Measurements from ENCODE around the gene RAD51AP1.

GRCh38 chr12:4556735-4557530 is 18.2 kb downstream of the RAD51AP1 start:
- TF ChIP-seq GATA2 (IDR thresholded peaks at IDR 0.05; ENCODE audit: low read depth, low read length) (no peak), GATA3 (IDR thresholded peaks at IDR 0.05; ENCODE audit: low read depth, low read length) (no peak)
